ENCODE results near the gene CLEC12A. TPM values are rescaled to one million over a fixed set of nuclear protein-coding genes. Genes with fewer than 3 reads are reported as not detected.

Gene CLEC12A
- total and polyA plus RNA-seq, 2 donors from 2014 or later = 1.3 to 4.8 TPM

GRCh38 chr12:9926876-9927275 is 44.3 kb upstream of the CLEC12A start:
- no peak overlapping the region for H3K4me3 ChIP-seq (ENCODE audit: low read length in 3 of 3)
- FAIRE-seq (no peak), DNase-seq (no peak)
- no peak for TF ChIP-seq CTCF (IDR thresholded peaks at IDR 0.05; ENCODE audit: borderline replicate concordance, extremely low read depth, insufficient read depth)
- intact Hi-C loops (cut with DNase I) = loop anchor here (10.0 kb wide), 1 partner anchor 172 kb away; no protein-coding TSS in a partner anchor
- no peaks in the 10 kb centered on the region for H3K9me3 ChIP-seq (ENCODE audit: control insufficient read depth in 2 of 3, insufficient read depth in 1 of 3, low read length in 3 of 3)
- no peak overlapping the region for H3K9ac ChIP-seq (ENCODE audit: low read length in 3 of 3)
- no peaks in the 10 kb centered on the region for H3K27me3 ChIP-seq (ENCODE audit: control insufficient read depth, insufficient read depth, low read length)
- H3K4me1 ChIP-seq (ENCODE audit: control insufficient read depth in 2 of 3, insufficient read depth in 2 of 3, low read depth in 1 of 3, low read length in 3 of 3) = no peaks in the 10 kb centered on the region
- H3K27ac ChIP-seq (ENCODE audit: low read depth in 2 of 2, low read length in 2 of 2) = no peak overlapping the region
- no peaks in the 10 kb centered on the region for H3K36me3 ChIP-seq (ENCODE audit: control insufficient read depth in 2 of 3, insufficient read depth in 3 of 3, low read length in 3 of 3)

GRCh38 chr12:9928607-9929006 is 42.6 kb upstream of the CLEC12A start:
- Histone ChIP-seq H3K27me3 (ENCODE audit: control insufficient read depth, insufficient read depth, low read length) (no peaks in the 10 kb centered on the region), H3K27ac (ENCODE audit: low read depth in 2 of 2, low read length in 2 of 2) (no peak overlapping the region), H3K4me3 (ENCODE audit: low read length in 3 of 3) (no peak overlapping the region), H3K9me3 (ENCODE audit: control insufficient read depth in 2 of 3, insufficient read depth in 1 of 3, low read length in 3 of 3) (no peaks in the 10 kb centered on the region), H3K36me3 (ENCODE audit: control insufficient read depth in 2 of 3, insufficient read depth in 3 of 3, low read length in 3 of 3) (no peaks in the 10 kb centered on the region), H3K9ac (ENCODE audit: low read length in 3 of 3) (no peak overlapping the region), H3K4me1 (ENCODE audit: control insufficient read depth in 2 of 3, insufficient read depth in 2 of 3, low read depth in 1 of 3, low read length in 3 of 3) (no peaks in the 10 kb centered on the region)
- no peak for TF ChIP-seq CTCF (IDR thresholded peaks at IDR 0.05; ENCODE audit: borderline replicate concordance, extremely low read depth, insufficient read depth)
- DNase-seq = no peak
- FAIRE-seq = no peak
- intact Hi-C loops (cut with DNase I) = loop anchor here (10.0 kb wide), 1 partner anchor 174 kb away; no protein-coding TSS in a partner anchor

- no peaks in the 10 kb centered on the region for H3K36me3 ChIP-seq (ENCODE audit: control insufficient read depth in 2 of 3, insufficient read depth in 3 of 3, low read length in 3 of 3)
- FAIRE-seq (no peak), DNase-seq (no peak)
- TF ChIP-seq CTCF (IDR thresholded peaks at IDR 0.05; ENCODE audit: borderline replicate concordance, extremely low read depth, insufficient read depth) = no peak
- intact Hi-C loops (cut with DNase I) = no loop called here
- no peaks in the 10 kb centered on the region for H3K4me1 ChIP-seq (ENCODE audit: control insufficient read depth in 2 of 3, insufficient read depth in 2 of 3, low read depth in 1 of 3, low read length in 3 of 3)
- H3K27ac ChIP-seq (ENCODE audit: low read depth in 2 of 2, low read length in 2 of 2) = no peak overlapping the region
- no peaks in the 10 kb centered on the region for H3K27me3 ChIP-seq (ENCODE audit: control insufficient read depth, insufficient read depth, low read length)
- H3K4me3 ChIP-seq (ENCODE audit: low read length in 3 of 3) = no peak overlapping the region
- no peak overlapping the region for H3K9ac ChIP-seq (ENCODE audit: low read length in 3 of 3)
- H3K9me3 ChIP-seq (ENCODE audit: control insufficient read depth in 2 of 3, insufficient read depth in 1 of 3, low read length in 3 of 3) = no peaks in the 10 kb centered on the region
These were observed 40.0 kb upstream of the CLEC12A start for GRCh38 chr12:9931245-9931644.

GRCh38 chr12:9932270-9932669 is 38.9 kb upstream of the CLEC12A start, which contains the start of gene CLEC2A:
Gene CLEC2A (minus strand): TSS chr12:9932370. CDS start chr12:9932329, 41 bp downstream.
- DNase-seq = no peak
- Histone ChIP-seq H3K9me3 (ENCODE audit: control insufficient read depth in 2 of 3, insufficient read depth in 1 of 3, low read length in 3 of 3) (no peaks in the 10 kb centered on the region), H3K4me3 (ENCODE audit: low read length in 3 of 3) (no peak within 1 kb of the TSS), H3K27me3 (ENCODE audit: control insufficient read depth, insufficient read depth, low read length) (no peaks in the 10 kb centered on the region), H3K27ac (ENCODE audit: low read depth in 2 of 2, low read length in 2 of 2) (no peak within 1 kb of the TSS), H3K36me3 (ENCODE audit: control insufficient read depth in 2 of 3, insufficient read depth in 3 of 3, low read length in 3 of 3) (no peaks in the 10 kb centered on the region), H3K9ac (ENCODE audit: low read length in 3 of 3) (no peak within 1 kb of the TSS), H3K4me1 (ENCODE audit: control insufficient read depth in 2 of 3, insufficient read depth in 2 of 3, low read depth in 1 of 3, low read length in 3 of 3) (no peaks in the 10 kb centered on the region)
- intact Hi-C loops (cut with DNase I) = no loop called here
- no peak for FAIRE-seq
- no peak for TF ChIP-seq CTCF (IDR thresholded peaks at IDR 0.05; ENCODE audit: borderline replicate concordance, extremely low read depth, insufficient read depth)

Data from kidney (tissue), 14 donors.